ENCODE data around the gene CARD19.
A peak's percentile ranks its signal among the peaks of the same experiment; 100 is the strongest.

Gene CARD19

DNA sequence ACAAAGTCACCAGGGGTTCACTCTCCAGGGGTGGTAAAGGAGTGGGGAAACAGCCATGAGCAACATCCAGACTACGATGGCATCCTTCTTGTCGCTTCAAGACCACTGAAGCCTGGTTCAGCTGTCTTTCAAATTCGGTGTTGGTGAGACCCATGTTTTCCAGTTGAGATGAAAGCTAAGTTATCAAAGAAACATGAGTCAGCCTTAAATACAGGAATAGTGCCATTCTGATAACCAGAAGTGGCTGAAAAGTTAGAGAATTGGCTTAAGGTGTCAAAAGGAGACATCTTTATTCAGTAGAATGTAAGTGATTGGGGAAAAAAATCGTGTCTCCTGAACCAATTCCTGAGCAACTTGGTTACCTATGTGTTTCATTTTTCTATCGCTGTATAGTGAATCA, 7.0 kb upstream of the CARD19 start:
- Mint-ChIP-seq H3K9me3 (peaks cover 20% of the 10 kb centered on the region), H3K4me1 (peaks cover 54% of the 10 kb centered on the region), H3K36me3 (ENCODE audit: low read depth) (peaks cover 43% of the 10 kb centered on the region), H3K4me3 (no peak overlapping the region), H3K27me3 (no peaks in the 10 kb centered on the region), H3K27ac (no peak overlapping the region)
- DNase-seq (no peak), ATAC-seq (no peak)

DNA sequence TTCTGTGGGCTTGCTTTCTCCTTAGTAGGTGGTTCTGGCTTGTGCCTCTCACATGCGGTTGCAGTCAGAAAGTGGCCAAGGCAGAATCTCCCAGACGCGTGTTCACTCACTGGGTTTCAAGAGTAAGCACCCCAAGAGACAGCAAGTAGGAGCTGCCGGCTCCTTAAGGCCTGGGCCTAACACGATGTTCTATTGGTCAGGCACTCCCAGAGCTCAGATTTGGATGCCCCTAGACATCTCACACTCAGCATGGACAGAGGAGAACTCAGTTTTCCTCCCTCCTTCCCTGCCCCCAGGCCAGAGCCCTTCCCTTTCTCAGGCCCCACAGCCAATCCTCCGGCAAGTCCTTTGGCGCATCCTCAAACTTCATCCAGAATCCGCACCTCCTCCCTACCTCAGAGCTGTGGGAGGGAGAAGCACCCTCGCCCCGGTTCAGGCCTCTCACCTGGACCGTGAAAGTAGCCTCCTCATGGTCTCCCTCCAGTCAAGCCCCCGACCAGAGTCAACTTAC, 6.5 kb upstream of the CARD19 start:
- Mint-ChIP-seq H3K27me3 (no peaks in the 10 kb centered on the region), H3K4me3 (no peak overlapping the region), H3K27ac (no peak overlapping the region), H3K9me3 (peaks cover 20% of the 10 kb centered on the region), H3K36me3 (ENCODE audit: low read depth) (peaks cover 43% of the 10 kb centered on the region), H3K4me1 (peaks cover 57% of the 10 kb centered on the region)
- ATAC-seq (no peak), DNase-seq (no peak)

GRCh38 chr9:93090091-93090655, 5.8 kb upstream of the CARD19 start:
- H3K27ac Mint-ChIP-seq = peak overlapping the region; percentile 23
- no peaks in the 10 kb centered on the region for H3K27me3 Mint-ChIP-seq
- H3K4me1 Mint-ChIP-seq = peaks cover 63% of the 10 kb centered on the region
- ATAC-seq = no peak
- no peak overlapping the region for H3K4me3 Mint-ChIP-seq
- peaks cover 39% of the 10 kb centered on the region for H3K36me3 Mint-ChIP-seq (ENCODE audit: low read depth)
- DNase-seq = no peak
- H3K9me3 Mint-ChIP-seq = peaks cover 20% of the 10 kb centered on the region

- DNase-seq (no peak), ATAC-seq (no peak)
- H3K4me3 Mint-ChIP-seq = no peak overlapping the region
- peaks cover 31% of the 10 kb centered on the region for H3K36me3 Mint-ChIP-seq (ENCODE audit: low read depth)
- peaks cover 61% of the 10 kb centered on the region for H3K4me1 Mint-ChIP-seq
- H3K27me3 Mint-ChIP-seq = no peaks in the 10 kb centered on the region
- peak overlapping the region; percentile 45 for H3K27ac Mint-ChIP-seq
- peaks cover 15% of the 10 kb centered on the region for H3K9me3 Mint-ChIP-seq
These were observed 5.0 kb upstream of the CARD19 start for GRCh38 chr9:93091056-93091452.

GRCh38 chr9:93091453-93092081, 4.5 kb upstream of the CARD19 start:
- peaks cover 61% of the 10 kb centered on the region for H3K4me1 Mint-ChIP-seq
- no peak overlapping the region for H3K4me3 Mint-ChIP-seq

GRCh38 chr9:93092251-93092991, 3.6 kb upstream of the CARD19 start:
- Mint-ChIP-seq H3K4me3 (peak overlapping the region; percentile 9), H3K36me3 (ENCODE audit: low read depth) (peaks cover 26% of the 10 kb centered on the region), H3K4me1 (peaks cover 64% of the 10 kb centered on the region), H3K27me3 (no peaks in the 10 kb centered on the region), H3K27ac (peak overlapping the region; percentile 45), H3K9me3 (peaks cover 15% of the 10 kb centered on the region)
- ATAC-seq (no peak), DNase-seq (no peak)

More at GRCh38 chr9:93091453-93092081, 4.5 kb upstream of the CARD19 start:
- ATAC-seq (peak; percentile 47), DNase-seq (peak; percentile 65)
- Mint-ChIP-seq H3K27me3 (no peaks in the 10 kb centered on the region), H3K27ac (peak overlapping the region; percentile 45), H3K9me3 (peaks cover 15% of the 10 kb centered on the region), H3K36me3 (ENCODE audit: low read depth) (peaks cover 29% of the 10 kb centered on the region)

- ATAC-seq = no peak
- DNase-seq = no peak
- Mint-ChIP-seq H3K4me1 (peaks cover 72% of the 10 kb centered on the region), H3K27ac (peak overlapping the region; percentile 97), H3K9me3 (peaks cover 15% of the 10 kb centered on the region), H3K27me3 (no peaks in the 10 kb centered on the region), H3K36me3 (ENCODE audit: low read depth) (peaks cover 20% of the 10 kb centered on the region), H3K4me3 (no peak overlapping the region)
These were observed 2.7 kb upstream of the CARD19 start for GRCh38 chr9:93093127-93093876.

DNA sequence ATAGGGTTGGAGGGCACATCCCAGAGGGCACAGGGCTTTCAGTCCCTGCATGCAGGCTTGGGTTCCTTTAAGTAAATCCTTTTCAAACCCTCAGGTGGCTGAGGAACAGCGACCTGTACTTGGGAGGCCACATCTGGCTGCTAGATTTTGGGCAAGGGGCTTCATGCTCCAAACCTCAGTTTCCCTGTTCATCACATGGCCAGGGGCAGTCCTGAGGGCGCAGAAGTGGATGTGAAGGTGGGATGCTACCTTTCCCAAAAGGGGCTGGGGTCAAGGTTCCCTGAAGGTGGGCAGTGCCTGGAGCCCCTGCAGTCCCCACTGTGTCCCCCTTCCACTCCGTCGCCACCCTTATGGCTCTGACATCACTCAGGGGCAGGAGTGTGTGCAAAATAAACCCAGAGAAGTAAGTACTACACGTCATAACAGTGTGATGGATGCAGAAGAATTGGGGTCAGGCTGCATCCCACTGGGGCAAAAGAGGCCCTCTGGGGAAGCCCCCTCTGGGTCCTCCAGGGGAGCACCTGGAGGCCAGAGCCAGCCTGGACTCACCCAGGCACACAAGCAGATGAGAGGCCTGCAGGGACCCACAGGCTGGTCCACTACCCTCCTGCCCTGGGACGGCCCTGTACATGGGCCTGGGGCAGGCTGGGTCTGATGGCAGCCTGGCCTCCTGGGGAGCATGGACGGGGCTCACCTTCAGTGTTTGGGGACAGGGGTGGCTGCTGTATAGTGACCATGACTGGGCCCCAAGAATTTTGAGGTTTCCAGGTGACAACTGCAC, 1.9 kb upstream of the CARD19 start:
- Mint-ChIP-seq H3K36me3 (ENCODE audit: low read depth) (peaks cover 13% of the 10 kb centered on the region), H3K27me3 (no peaks in the 10 kb centered on the region), H3K4me3 (peak overlapping the region; percentile 82), H3K4me1 (peaks cover 74% of the 10 kb centered on the region), H3K9me3 (peaks cover 15% of the 10 kb centered on the region), H3K27ac (peak overlapping the region; percentile 97)
- ATAC-seq (no peak), DNase-seq (no peak)

DNA sequence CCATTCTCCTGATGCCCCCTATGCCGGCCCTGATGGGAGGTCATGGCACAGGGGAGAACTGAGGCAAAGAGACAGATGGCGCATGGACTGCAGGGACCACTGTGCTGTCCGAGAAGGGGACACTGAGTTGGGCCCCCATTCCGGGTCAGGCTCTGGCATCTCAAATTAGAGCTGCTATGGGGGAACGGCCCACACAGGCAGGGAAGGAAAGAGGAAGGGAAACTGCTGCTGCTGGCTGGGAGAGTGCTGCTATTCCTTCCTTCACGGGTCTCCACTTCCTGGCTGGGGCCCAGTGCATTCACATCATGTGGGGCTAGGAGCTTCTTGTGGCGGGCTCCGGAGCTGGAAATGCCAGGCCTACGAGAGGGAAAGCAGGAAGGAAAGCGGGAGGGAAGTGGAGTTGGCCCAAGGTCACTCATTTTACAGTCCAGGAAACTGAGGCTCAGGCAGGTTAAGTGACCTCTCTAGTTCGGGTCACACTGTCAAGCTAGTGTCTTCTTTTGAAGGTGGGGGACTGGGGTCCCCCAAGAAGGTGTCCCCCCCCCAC, 1.3 kb upstream of the CARD19 start:
- no peak for ATAC-seq
- Mint-ChIP-seq H3K4me3 (peak overlapping the region; percentile 82), H3K27ac (peak overlapping the region; percentile 97), H3K9me3 (peaks cover 15% of the 10 kb centered on the region), H3K36me3 (ENCODE audit: low read depth) (peaks cover 11% of the 10 kb centered on the region), H3K4me1 (peaks cover 75% of the 10 kb centered on the region), H3K27me3 (no peaks in the 10 kb centered on the region)
- no peak for DNase-seq

GRCh38 chr9:93095205-93096130, 549 bp upstream of the CARD19 start:
- no peaks in the 10 kb centered on the region for H3K27me3 Mint-ChIP-seq
- H3K4me3 Mint-ChIP-seq = peak overlapping the region; percentile 82
- peaks cover 14% of the 10 kb centered on the region for H3K9me3 Mint-ChIP-seq

GRCh38 chr9:93096811-93097382, 880 bp downstream of the CARD19 start:
- H3K27ac Mint-ChIP-seq = peak overlapping the region; percentile 78
- ATAC-seq (no peak), DNase-seq (no peak)
- H3K36me3 Mint-ChIP-seq (ENCODE audit: low read depth) = peaks cover 6% of the 10 kb centered on the region
- peaks cover 10% of the 10 kb centered on the region for H3K9me3 Mint-ChIP-seq
- H3K4me3 Mint-ChIP-seq = peak overlapping the region; percentile 84
- no peaks in the 10 kb centered on the region for H3K27me3 Mint-ChIP-seq
- peaks cover 68% of the 10 kb centered on the region for H3K4me1 Mint-ChIP-seq

More at GRCh38 chr9:93095205-93096130, 549 bp upstream of the CARD19 start:
- ATAC-seq (peak; percentile 77), DNase-seq (peak; percentile 100)
- Mint-ChIP-seq H3K4me1 (peaks cover 73% of the 10 kb centered on the region), H3K27ac (peak overlapping the region; percentile 97), H3K36me3 (ENCODE audit: low read depth) (peaks cover 6% of the 10 kb centered on the region)

DNA sequence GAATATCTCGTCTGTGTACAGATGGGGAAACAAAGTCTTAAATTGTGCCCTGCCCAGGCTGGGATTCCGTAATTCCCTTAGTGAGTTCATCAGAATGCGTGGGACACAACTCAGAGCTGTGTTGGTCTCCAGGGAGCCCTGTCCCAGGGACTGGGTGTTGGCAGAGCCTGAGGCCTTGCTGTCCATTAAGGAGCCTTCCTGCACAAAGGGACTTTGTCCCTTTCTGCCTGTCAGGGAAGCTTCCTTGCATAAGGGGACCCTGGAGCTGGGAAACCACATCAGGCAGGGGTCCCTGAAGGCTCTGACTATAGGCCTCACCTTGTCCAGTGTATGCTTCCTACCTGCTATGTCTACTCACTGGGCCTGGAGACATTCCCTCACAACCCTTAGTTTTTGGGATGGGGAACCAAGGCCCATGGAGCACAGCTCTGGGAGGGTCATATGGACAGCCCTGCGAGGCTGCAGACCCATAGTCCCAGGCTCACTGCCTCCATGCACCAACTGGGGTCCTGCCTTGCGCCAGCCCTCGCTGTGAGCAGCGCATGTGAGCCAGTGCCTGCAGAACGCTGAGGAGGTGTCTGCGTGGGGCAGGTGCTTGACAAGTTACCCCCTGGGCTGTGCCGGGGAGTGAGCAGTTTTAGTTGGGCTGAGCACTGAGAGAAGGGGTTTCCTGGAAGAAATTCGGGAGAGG, 1.6 kb downstream of the CARD19 start:
- DNase-seq (no peak), ATAC-seq (no peak)
- peaks cover 10% of the 10 kb centered on the region for H3K36me3 Mint-ChIP-seq (ENCODE audit: low read depth)
- peak overlapping the region; percentile 78 for H3K27ac Mint-ChIP-seq
- H3K4me1 Mint-ChIP-seq = peaks cover 66% of the 10 kb centered on the region
- peaks cover 5% of the 10 kb centered on the region for H3K9me3 Mint-ChIP-seq
- H3K4me3 Mint-ChIP-seq = peak overlapping the region; percentile 84
- no peaks in the 10 kb centered on the region for H3K27me3 Mint-ChIP-seq

Measured in activated naive CD8-positive, alpha-beta T cell treated with anti-CD3 and anti-CD28 coated beads, Interleukin-2, amount 50 U/mL, for 24 hours (primary cell).